ENCODE results near the gene TMCO2.

TMCO2 gene

GRCh38 chr1:40274331-40274730 lies 26.6 kb downstream of the TMCO2 start:
- DNase-seq (ENCODE audit: low read depth): no peak
- no peak overlapping the region for H3K4me3 ChIP-seq (ENCODE audit: low read depth, low read length)
- TF ChIP-seq, protein P1, sequence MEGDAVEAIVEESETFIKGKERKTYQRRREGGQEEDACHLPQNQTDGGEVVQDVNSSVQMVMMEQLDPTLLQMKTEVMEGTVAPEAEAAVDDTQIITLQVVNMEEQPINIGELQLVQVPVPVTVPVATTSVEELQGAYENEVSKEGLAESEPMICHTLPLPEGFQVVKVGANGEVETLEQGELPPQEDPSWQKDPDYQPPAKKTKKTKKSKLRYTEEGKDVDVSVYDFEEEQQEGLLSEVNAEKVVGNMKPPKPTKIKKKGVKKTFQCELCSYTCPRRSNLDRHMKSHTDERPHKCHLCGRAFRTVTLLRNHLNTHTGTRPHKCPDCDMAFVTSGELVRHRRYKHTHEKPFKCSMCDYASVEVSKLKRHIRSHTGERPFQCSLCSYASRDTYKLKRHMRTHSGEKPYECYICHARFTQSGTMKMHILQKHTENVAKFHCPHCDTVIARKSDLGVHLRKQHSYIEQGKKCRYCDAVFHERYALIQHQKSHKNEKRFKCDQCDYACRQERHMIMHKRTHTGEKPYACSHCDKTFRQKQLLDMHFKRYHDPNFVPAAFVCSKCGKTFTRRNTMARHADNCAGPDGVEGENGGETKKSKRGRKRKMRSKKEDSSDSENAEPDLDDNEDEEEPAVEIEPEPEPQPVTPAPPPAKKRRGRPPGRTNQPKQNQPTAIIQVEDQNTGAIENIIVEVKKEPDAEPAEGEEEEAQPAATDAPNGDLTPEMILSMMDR (IDR thresholded peaks at IDR 0.05; ENCODE audit: low read depth, low read length, missing control alignments): no peak

- no peak for DNase-seq (ENCODE audit: low read depth)
- TF ChIP-seq, protein P1 (IDR thresholded peaks at IDR 0.05; ENCODE audit: low read depth, low read length, missing control alignments): no peak
- no peak overlapping the region for H3K4me3 ChIP-seq (ENCODE audit: low read depth, low read length)
Measured at GRCh38 chr1:40276122-40276521, 28.4 kb downstream of the TMCO2 start.

- DNase-seq (ENCODE audit: low read depth): no peak
- no peak overlapping the region for H3K4me3 ChIP-seq (ENCODE audit: low read depth, low read length)
- TF ChIP-seq, protein P1 (IDR thresholded peaks at IDR 0.05; ENCODE audit: low read depth, low read length, missing control alignments): no peak
Measured at GRCh38 chr1:40281853-40282252, 34.1 kb downstream of the TMCO2 start.

- no peak overlapping the region for H3K4me3 ChIP-seq (ENCODE audit: low read depth, low read length)
- TF ChIP-seq, protein P1 (IDR thresholded peaks at IDR 0.05; ENCODE audit: low read depth, low read length, missing control alignments): no peak
- DNase-seq (ENCODE audit: low read depth): no peak
Measured at GRCh38 chr1:40291293-40291692, 43.6 kb downstream of the TMCO2 start.

DNA sequence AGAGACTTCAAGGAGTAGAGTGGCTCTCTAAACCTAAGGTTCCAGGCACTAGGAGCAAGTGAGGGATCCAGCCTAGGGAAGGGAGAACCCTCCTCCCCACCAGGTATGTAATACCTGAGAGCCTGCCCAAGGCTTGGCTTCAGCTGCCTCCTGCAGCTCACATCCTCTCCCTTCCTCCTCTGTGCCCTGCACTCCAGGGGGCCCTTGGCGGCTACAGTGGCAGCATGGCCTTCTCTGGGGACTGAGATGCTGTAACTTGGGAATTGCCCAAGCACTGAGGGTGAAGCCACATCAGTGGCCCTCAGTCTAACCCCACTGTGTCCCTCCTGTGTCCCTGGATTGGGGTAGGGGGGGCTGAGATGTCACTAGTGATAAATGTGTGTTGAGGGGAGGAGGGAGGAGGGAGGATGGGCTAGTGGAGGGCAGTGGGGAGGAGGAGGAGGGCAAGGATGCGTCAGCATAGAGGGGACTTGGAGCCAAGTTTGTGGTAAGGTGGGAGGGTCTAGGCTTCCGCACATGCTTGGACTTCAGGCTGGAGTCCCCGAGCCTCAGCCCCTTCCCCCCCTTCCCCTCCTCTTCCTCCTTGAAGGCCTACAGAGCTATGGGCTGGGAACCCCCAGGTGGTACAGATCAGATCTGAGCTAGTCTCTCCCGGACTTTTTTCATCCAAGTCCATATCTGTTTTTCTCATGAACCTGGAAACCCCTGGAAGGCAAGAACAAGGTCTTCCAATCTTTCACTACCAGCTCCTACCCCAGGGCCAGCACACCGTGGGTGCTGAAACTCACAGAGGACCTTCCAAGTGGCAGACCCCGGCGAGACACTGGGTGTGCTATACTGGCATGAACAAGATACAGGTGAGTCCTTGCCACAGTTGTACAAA lies 51.9 kb downstream of the TMCO2 start:
- H3K4me3 ChIP-seq (ENCODE audit: low read depth, low read length): no peak overlapping the region
- DNase-seq (ENCODE audit: low read depth): no peak
- TF ChIP-seq, protein P1 (IDR thresholded peaks at IDR 0.05; ENCODE audit: low read depth, low read length, missing control alignments): no peak

- no peak for DNase-seq (ENCODE audit: low read depth)
- TF ChIP-seq, protein P1 (IDR thresholded peaks at IDR 0.05; ENCODE audit: low read depth, low read length, missing control alignments): no peak
Measured at GRCh38 chr1:40300249-40300567, 52.5 kb downstream of the TMCO2 start.

DNA sequence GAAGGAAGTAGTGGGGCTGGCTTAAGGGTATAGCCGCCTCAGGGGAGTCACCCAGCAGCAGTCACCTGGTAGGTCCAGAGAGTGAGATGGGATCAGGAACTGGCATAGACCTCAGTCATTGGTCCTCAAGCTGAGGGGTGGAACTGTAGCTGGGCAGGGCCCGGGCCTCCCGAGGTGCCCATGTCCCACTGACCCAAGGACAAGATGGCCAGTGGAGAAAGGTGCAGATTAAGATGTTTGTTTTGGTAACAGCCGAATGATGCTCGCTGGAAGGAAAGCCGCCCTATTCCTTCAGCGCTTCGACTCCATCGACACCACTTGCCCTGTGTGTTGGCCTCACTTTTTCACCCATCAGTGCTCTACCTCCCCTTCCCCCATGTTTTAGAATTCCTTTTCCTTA lies 52.9 kb downstream of the TMCO2 start:
- no peak for DNase-seq (ENCODE audit: low read depth)
- TF ChIP-seq, protein P1 (IDR thresholded peaks at IDR 0.05; ENCODE audit: low read depth, low read length, missing control alignments): no peak
- no peak overlapping the region for H3K4me3 ChIP-seq (ENCODE audit: low read depth, low read length)

More at GRCh38 chr1:40300249-40300567, 52.5 kb downstream of the TMCO2 start:
- H3K4me3 ChIP-seq (ENCODE audit: low read depth, low read length): no peak overlapping the region

All from GM12864 (cell line).